HepG2 (cell line): ENCODE measurements around the gene IGSF21. TPM values are rescaled to one million over a fixed set of nuclear protein-coding genes. Genes with fewer than 3 reads are reported as not detected.

Experiments used
- ATAC-seq: fragments of 200-7000 bp; cut with Tn5 transposase; 3 replicates; pipeline ENCODE4 v1.9.1; 2020; ENCODE audit warnings: mild to moderate bottlenecking, moderate library complexity
- BruUV-seq: library from RNA; stranded (reverse); fragments of 400-500 nt; replicated peaks from 2 replicates; lab custom pipeline; 2021; lab: Mats Ljungman, UMichigan
- CTCF ChIA-PET: fragments of 300-600 bp; formaldehyde crosslinking; extraction: SDS; loops from one replicate; lab custom pipeline; 2021; ENCODE audit warnings: low total read pairs, inconsistent platforms, low intra/inter-chr PET ratio; lab: Yijun Ruan, JAX
- POLR2A ChIA-PET: fragments of 350-600 bp; sonication (Branson Sonifier 250); formaldehyde crosslinking; loops from one replicate; lab custom pipeline; 2020; ENCODE audit warnings: antibody characterized with exemption, inconsistent platforms; lab: Yijun Ruan, JAX
- DNase-seq: peaks from one replicate; pipeline ENCODE4 v3.0.0-alpha.2; 2015; ENCODE audit warnings: low spot score
- FAIRE-seq: peaks from 3 replicates; lab custom pipeline; 2011; peaks lifted over from hg19 to GRCh38; lab: Jason Lieb, UNC
- H2AFZ ChIP-seq: one replicate; pipeline ENCODE4 v1.6.1; 2011; ENCODE audit warnings: low read length, inconsistent platforms
- H3K27ac ChIP-seq: fragments of 300-600 bp; 3 replicates; pipeline ENCODE4 v1.8.0; 2011; ENCODE audit warnings: mixed run types, mild to moderate bottlenecking, mixed read lengths, low read length, inconsistent platforms; ENCODE audit not compliant: insufficient read depth; ENCODE audit errors: extremely low read length
- H3K27me3 ChIP-seq, 2 experiments: fragments of 200-600 bp in 1 of 2; 2 replicates in 1 of 2; 3 replicates in 1 of 2; pipeline versions ENCODE4 v1.6.0 to v1.8.0; 2011; ENCODE audit warnings: low read length in 2 of 2, mild to moderate bottlenecking in 2 of 2, moderate library complexity in 2 of 2, inconsistent platforms in 1 of 2; ENCODE audit not compliant: insufficient read depth in 2 of 2, control insufficient read depth in 1 of 2
- H3K36me3 ChIP-seq, 2 experiments: fragments of 200-600 bp in 1 of 2; replicated peaks in 1 of 2; 2 replicates in 1 of 2; 3 replicates in 1 of 2; pipeline versions ENCODE4 v1.5.1 to v1.8.0; 2011; ENCODE audit warnings: low read length in 2 of 2, inconsistent platforms in 1 of 2; ENCODE audit not compliant: insufficient read depth in 2 of 2, control insufficient read depth in 1 of 2
- H3K4me1 ChIP-seq: 2 replicates; pipeline ENCODE4 v1.5.1; 2012; ENCODE audit warnings: low read length, inconsistent platforms; ENCODE audit not compliant: insufficient read depth
- H3K4me2 ChIP-seq: 2 replicates; pipeline ENCODE4 v1.6.0; 2011; ENCODE audit warnings: low read depth, low read length, inconsistent platforms
- H3K4me3 ChIP-seq, 3 experiments: fragments of 200-600 bp in 1 of 3; sonication (generic), shearing (Covaris generic) in 1 of 3; replicated peaks in 1 of 3; 2 replicates each; pipeline ENCODE4 v1.5.1; 2011 to 2016; ENCODE audit warnings: low read length in 3 of 3, inconsistent platforms in 2 of 3, low read depth in 2 of 3, mild to moderate bottlenecking in 2 of 3, control low read depth in 1 of 3, mixed read lengths in 1 of 3; ENCODE audit not compliant: insufficient read depth in 1 of 3
- H3K79me2 ChIP-seq: one replicate; pipeline ENCODE4 v1.6.1; 2011; ENCODE audit warnings: low read length, inconsistent platforms; ENCODE audit not compliant: insufficient read depth
- H3K9ac ChIP-seq: 2 replicates; pipeline ENCODE4 v1.6.0; 2011; ENCODE audit warnings: mild to moderate bottlenecking, low read depth, low read length, inconsistent platforms; ENCODE audit not compliant: insufficient read depth
- H3K9me3 ChIP-seq: 2 replicates; pipeline ENCODE4 v1.5.1; 2012; ENCODE audit warnings: mild to moderate bottlenecking, low read length
- H4K20me1 ChIP-seq: 2 replicates; pipeline ENCODE4 v1.6.0; 2011; ENCODE audit warnings: inconsistent platforms, mild to moderate bottlenecking, low read length, moderate library complexity; ENCODE audit not compliant: insufficient read depth
- E2F1 ChIP-seq: sonication (generic); formaldehyde crosslinking; IDR thresholded peaks from 2 replicates; pipeline ENCODE4 v1.5.0; 2020; ENCODE audit warnings: missing genetic modification reagents
- SMARCC2 ChIP-seq: fragments of 450-650 bp; IDR thresholded peaks from 2 replicates; pipeline ENCODE4 v1.6.1; 2017; ENCODE audit warnings: antibody characterized with exemption, mild to moderate bottlenecking
- SMC3 ChIP-seq: IDR thresholded peaks from 2 replicates; pipeline ENCODE4 v1.6.1; 2011; ENCODE audit warnings: low read length, improper control_type of control experiment
- TCF7 ChIP-seq: sonication (generic); IDR thresholded peaks from 2 replicates; pipeline ENCODE4 v1.6.1; 2016; ENCODE audit warnings: antibody characterized with exemption, low read depth
- ZBTB49 ChIP-seq: sonication (generic); formaldehyde crosslinking; IDR thresholded peaks from 2 replicates; pipeline ENCODE4 v1.4.0; 2020; ENCODE audit warnings: missing genetic modification reagents, borderline replicate concordance
- ZNF292 ChIP-seq: sonication (generic); formaldehyde crosslinking; IDR thresholded peaks from 2 replicates; pipeline ENCODE4 v1.8.1; 2022; ENCODE audit warnings: mild to moderate bottlenecking, low read depth, missing genetic modification reagents, borderline replicate concordance
- ZNF460 ChIP-seq: sonication (generic); formaldehyde crosslinking; IDR thresholded peaks from 2 replicates; pipeline ENCODE4 v1.5.1; 2020; ENCODE audit warnings: missing genetic modification reagents, mild to moderate bottlenecking, borderline replicate concordance
- ZNF713 ChIP-seq: sonication (generic); formaldehyde crosslinking; IDR thresholded peaks from 2 replicates; pipeline ENCODE4 v1.4.0; 2020; ENCODE audit warnings: mild to moderate bottlenecking, missing genetic modification reagents
- WGBS: methylation state at CpG from one replicate; pipeline ENCODE4 v1.1.6; 2017; ENCODE audit warnings: low lambda C conversion rate; 5-methylcytosine and 5-hydroxymethylcytosine counted together
- in situ Hi-C: cut with HindIII; loops from 2 replicates; pipeline ENCODE4 v1.10.0; 2017; ENCODE audit warnings: low pct_unique_long_range_greater_than_20kb; ENCODE audit not compliant: extremely low pct_ligation_motif_present
- intact Hi-C: fragments of 100-400 bp; cut with micrococcal nuclease; formaldehyde crosslinking; loops from one replicate; pipeline ENCODE4 v1.10.0; 2022; ENCODE audit not compliant: unreplicated experiment
- polyA plus RNA-seq, 8 experiments: library from polyadenylated mRNA; depleted of rRNA in 3 of 8; stranded (reverse) in 7 of 8; unstranded in 1 of 8; fragments of >200 nt; fragmentation: Illumina TruSeq in 4 of 8; extraction: Trizol in 4 of 8; gene quantifications; 2 replicates each; pipeline versions ENCODE4 v1.2.1 to v1.2.3, GENCODE V29; 2011 to 2016; ENCODE audit warnings: low read depth in 4 of 8, missing spikeins in 1 of 8, mixed read lengths in 1 of 8; ENCODE audit not compliant: insufficient read depth in 1 of 8
- total RNA-seq, 5 experiments: library from RNA; depleted of rRNA; stranded (reverse); fragments of >200 nt; fragmentation: Illumina TruSeq; extraction: Trizol; gene quantifications; 2 replicates each; pipeline ENCODE4 v1.2.3, GENCODE V29; 2016; ENCODE audit warnings: low read depth in 1 of 5
- TF ChIP-seq, protein P1 (sequence below): sonication (generic); formaldehyde crosslinking; IDR thresholded peaks from 2 replicates; pipeline ENCODE4 v1.5.0; 2020; ENCODE audit warnings: mild to moderate bottlenecking, missing genetic modification reagents
- TF ChIP-seq, protein P2 (sequence below): sonication (generic); formaldehyde crosslinking; IDR thresholded peaks from 2 replicates; pipeline ENCODE4 v1.9.0; 2021; ENCODE audit warnings: missing genetic modification reagents, mild to moderate bottlenecking, borderline replicate concordance
- TF ChIP-seq, protein P3 (sequence below), 2 experiments: sonication (generic) in 1 of 2; formaldehyde crosslinking in 1 of 2; IDR thresholded peaks; 2 replicates each; pipeline versions ENCODE4 v1.5.1 to v1.6.1; 2011 to 2020; ENCODE audit warnings: borderline replicate concordance in 1 of 2, low read depth in 1 of 2, low read length in 1 of 2, mild to moderate bottlenecking in 1 of 2, missing genetic modification reagents in 1 of 2, moderate library complexity in 1 of 2

Gene IGSF21
- total and polyA plus RNA-seq, 2 of the 13 experiments (the other 11 are each of a cell fraction or from before 2014, with no cell fraction given) = not detected

- H2AFZ ChIP-seq = no peak overlapping the region
- ChIA-PET POLR2A (no interaction called here), CTCF (no interaction called here)
- peaks cover 3 to 34% of the 10 kb centered on the region in 2 experiments; a peak in 3 of 5 replicates for H3K27me3 ChIP-seq
- FAIRE-seq (no peak), ATAC-seq (no peak), DNase-seq (no peak)
- H3K9ac ChIP-seq = no peak overlapping the region
- in situ Hi-C loops = no loop called here
- H3K27ac ChIP-seq = no peak overlapping the region
- H3K4me1 ChIP-seq = no peaks in the 10 kb centered on the region
- no peaks in the 10 kb centered on the region for H3K79me2 ChIP-seq
- 5% methylated on average over 4 of the region's 6 CpGs for WGBS
- no peaks in the 10 kb centered on the region for H4K20me1 ChIP-seq
- H3K4me3 ChIP-seq = no peak overlapping the region
- no peaks in the 10 kb centered on the region for H3K9me3 ChIP-seq
- H3K4me2 ChIP-seq = no peak overlapping the region
- H3K36me3 ChIP-seq = no peaks in the 10 kb centered on the region
- intact Hi-C loops = no loop called here
- no TSS peak for BruUV-seq
- TF ChIP-seq ZNF292 (CRISPR knock-in tag) = no peak
- TF ChIP-seq, protein P1, sequence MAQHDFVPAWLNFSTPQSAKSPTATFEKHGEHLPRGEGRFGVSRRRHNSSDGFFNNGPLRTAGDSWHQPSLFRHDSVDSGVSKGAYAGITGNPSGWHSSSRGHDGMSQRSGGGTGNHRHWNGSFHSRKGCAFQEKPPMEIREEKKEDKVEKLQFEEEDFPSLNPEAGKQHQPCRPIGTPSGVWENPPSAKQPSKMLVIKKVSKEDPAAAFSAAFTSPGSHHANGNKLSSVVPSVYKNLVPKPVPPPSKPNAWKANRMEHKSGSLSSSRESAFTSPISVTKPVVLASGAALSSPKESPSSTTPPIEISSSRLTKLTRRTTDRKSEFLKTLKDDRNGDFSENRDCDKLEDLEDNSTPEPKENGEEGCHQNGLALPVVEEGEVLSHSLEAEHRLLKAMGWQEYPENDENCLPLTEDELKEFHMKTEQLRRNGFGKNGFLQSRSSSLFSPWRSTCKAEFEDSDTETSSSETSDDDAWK (CRISPR knock-in tag) = no peak
- TF ChIP-seq ZBTB49 (CRISPR knock-in tag) = no peak
- no peak for TF ChIP-seq SMARCC2
- TF ChIP-seq, protein P2, sequence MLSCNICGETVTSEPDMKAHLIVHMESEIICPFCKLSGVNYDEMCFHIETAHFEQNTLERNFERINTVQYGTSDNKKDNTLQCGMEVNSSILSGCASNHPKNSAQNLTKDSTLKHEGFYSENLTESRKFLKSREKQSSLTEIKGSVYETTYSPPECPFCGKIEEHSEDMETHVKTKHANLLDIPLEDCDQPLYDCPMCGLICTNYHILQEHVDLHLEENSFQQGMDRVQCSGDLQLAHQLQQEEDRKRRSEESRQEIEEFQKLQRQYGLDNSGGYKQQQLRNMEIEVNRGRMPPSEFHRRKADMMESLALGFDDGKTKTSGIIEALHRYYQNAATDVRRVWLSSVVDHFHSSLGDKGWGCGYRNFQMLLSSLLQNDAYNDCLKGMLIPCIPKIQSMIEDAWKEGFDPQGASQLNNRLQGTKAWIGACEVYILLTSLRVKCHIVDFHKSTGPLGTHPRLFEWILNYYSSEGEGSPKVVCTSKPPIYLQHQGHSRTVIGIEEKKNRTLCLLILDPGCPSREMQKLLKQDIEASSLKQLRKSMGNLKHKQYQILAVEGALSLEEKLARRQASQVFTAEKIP = no peak
- TF ChIP-seq, protein P3, sequence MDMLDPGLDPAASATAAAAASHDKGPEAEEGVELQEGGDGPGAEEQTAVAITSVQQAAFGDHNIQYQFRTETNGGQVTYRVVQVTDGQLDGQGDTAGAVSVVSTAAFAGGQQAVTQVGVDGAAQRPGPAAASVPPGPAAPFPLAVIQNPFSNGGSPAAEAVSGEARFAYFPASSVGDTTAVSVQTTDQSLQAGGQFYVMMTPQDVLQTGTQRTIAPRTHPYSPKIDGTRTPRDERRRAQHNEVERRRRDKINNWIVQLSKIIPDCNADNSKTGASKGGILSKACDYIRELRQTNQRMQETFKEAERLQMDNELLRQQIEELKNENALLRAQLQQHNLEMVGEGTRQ (IDR thresholded peaks at IDR 0.05; ENCODE audit: low read depth, low read length) = no peak
- TF ChIP-seq, protein P3 (CRISPR knock-in tag; IDR thresholded peaks at IDR 0.05; ENCODE audit: borderline replicate concordance) = no peak
- no peak for TF ChIP-seq ZNF460
- TF ChIP-seq SMC3 = no peak
- TF ChIP-seq ZNF713 (CRISPR knock-in tag) = no peak
- TF ChIP-seq E2F1 = no peak
- TF ChIP-seq TCF7 = no peak
Observed at GRCh38 chr1:18142471-18142870, 34.9 kb downstream of the IGSF21 start.
